Left renal pelvis (tissue), 4 donors: ENCODE measurements around the gene CHST1. TPM values are rescaled to one million over a fixed set of nuclear protein-coding genes. Genes with fewer than 3 reads are reported as not detected.

Source experiments
- DNase-seq, 4 donors: peaks; one replicate each; pipeline ENCODE4 v3.0.0-alpha.2; 2013; ENCODE audit warnings: low read depth in 4 of 4, low spot score in 3 of 4
- polyA plus RNA-seq, 4 donors: library from polyadenylated mRNA; unstranded; fragments of 120-200 nt; gene quantifications; one replicate each; pipeline ENCODE4 v1.2.1, GENCODE V29; 2013; ENCODE audit not compliant: insufficient read length in 4 of 4

Gene CHST1
- 10 to 100 TPM in 2 of 4 donors, 1 to 10 TPM in 2; 7.7 to 13.5 (median 10.0) TPM for polyA plus RNA-seq

- DNase-seq = no peak
Measured at GRCh38 chr11:45665206-45665932, at the start of gene CHST1. Gene CHST1 (minus strand): TSS chr11:45665622. CDS start chr11:45650923, 14,699 bp downstream.

- no peak for DNase-seq
Measured at GRCh38 chr11:45713573-45713972, 48.2 kb upstream of the CHST1 start.

GRCh38 chr11:45710561-45710960, 45.1 kb upstream of the CHST1 start:
- no peak for DNase-seq

GRCh38 chr11:45708887-45709663, 43.7 kb upstream of the CHST1 start:
- DNase-seq = no peak

GRCh38 chr11:45704635-45705034, 39.2 kb upstream of the CHST1 start:
- DNase-seq = no peak

GRCh38 chr11:45704133-45704532, 38.7 kb upstream of the CHST1 start:
- DNase-seq = no peak

- no peak for DNase-seq
Measured at GRCh38 chr11:45702511-45702910, 37.1 kb upstream of the CHST1 start.

GRCh38 chr11:45698777-45699497, 33.5 kb upstream of the CHST1 start:
- DNase-seq = no peak

- no peak for DNase-seq
Measured at GRCh38 chr11:45692808-45693453, 27.5 kb upstream of the CHST1 start.

- no peak for DNase-seq
Measured at GRCh38 chr11:45688472-45689033, 23.1 kb upstream of the CHST1 start.

GRCh38 chr11:45687836-45688235, 22.4 kb upstream of the CHST1 start:
- DNase-seq = no peak

GRCh38 chr11:45685964-45686537, 20.6 kb upstream of the CHST1 start:
- DNase-seq = no peak

GRCh38 chr11:45684440-45684839, 19.0 kb upstream of the CHST1 start:
- DNase-seq = no peak

GRCh38 chr11:45683271-45684058, 18.0 kb upstream of the CHST1 start:
- DNase-seq = peak in 1 of 4 donors; percentile 41

- no peak for DNase-seq
Measured at GRCh38 chr11:45679806-45680205, 14.4 kb upstream of the CHST1 start.

- DNase-seq = no peak
Measured at GRCh38 chr11:45678976-45679375, 13.6 kb upstream of the CHST1 start.

GRCh38 chr11:45677770-45678512, 12.5 kb upstream of the CHST1 start:
- DNase-seq = no peak

GRCh38 chr11:45676522-45677095, 11.2 kb upstream of the CHST1 start:
- no peak for DNase-seq
